Activated T-cell treated with anti-CD3 and anti-CD28 coated beads, Interleukin-2, amount 50 U/mL, for 72 hours (primary cell): Measurements from ENCODE around the gene HOXA1. TPM values are rescaled to one million over a fixed set of nuclear protein-coding genes. Genes with fewer than 3 reads are reported as not detected.

Experiments
- ATAC-seq, 2 donors: fragments of 150-1000 bp; cut with Tn5 transposase; replicated peaks in 1 of 2; 2 replicates each; pipeline ENCODE4 v1.10.0; 2021; ENCODE audit warnings: moderate library complexity in 2 of 2, mild to moderate bottlenecking in 1 of 2
- DNase-seq, 2 donors: peaks; one replicate each; pipeline ENCODE4 v3.0.0; 2021 to 2022; ENCODE audit warnings: mixed read lengths in 1 of 2
- H3K27ac Mint-ChIP-seq: one replicate; pipeline ENCODE4 v1.8.0; 2022; ENCODE audit warnings: mild to moderate bottlenecking, moderate library complexity, mixed read lengths
- H3K27me3 Mint-ChIP-seq: one replicate; pipeline ENCODE4 v1.8.0; 2022; ENCODE audit warnings: low read depth, mixed read lengths
- H3K36me3 Mint-ChIP-seq, 2 donors: one replicate each; pipeline ENCODE4 v1.8.0; 2022; ENCODE audit warnings: mixed read lengths in 2 of 2, mild to moderate bottlenecking in 1 of 2; ENCODE audit not compliant: insufficient read depth in 2 of 2
- H3K4me1 Mint-ChIP-seq: one replicate; pipeline ENCODE4 v1.8.0; 2022; ENCODE audit warnings: low read depth, mixed read lengths
- H3K4me3 Mint-ChIP-seq, 2 donors: one replicate each; pipeline ENCODE4 v1.8.0; 2022; ENCODE audit warnings: mild to moderate bottlenecking in 2 of 2, mixed read lengths in 2 of 2, moderate library complexity in 2 of 2
- H3K9me3 Mint-ChIP-seq, 2 donors: one replicate each; pipeline ENCODE4 v1.8.0; 2022; ENCODE audit warnings: mixed read lengths in 2 of 2
- total RNA-seq, 2 donors: library from RNA; stranded (reverse); gene quantifications; one replicate each; pipeline ENCODE4 v1.2.3, GENCODE V29; 2022

Gene HOXA1
- total RNA-seq, 2 donors from 2014 or later: 0.58 to 0.69 TPM

- H3K27ac Mint-ChIP-seq: no peak overlapping the region
- no peaks in the 10 kb centered on the region for H3K36me3 Mint-ChIP-seq
- H3K9me3 Mint-ChIP-seq: no peaks in the 10 kb centered on the region
- H3K4me1 Mint-ChIP-seq: no peaks in the 10 kb centered on the region
- DNase-seq (no peak), ATAC-seq (no peak)
- no peaks in the 10 kb centered on the region for H3K27me3 Mint-ChIP-seq
- no peak overlapping the region for H3K4me3 Mint-ChIP-seq
Observed at GRCh38 chr7:27116962-27117886, 21.4 kb upstream of the HOXA1 start.

DNA sequence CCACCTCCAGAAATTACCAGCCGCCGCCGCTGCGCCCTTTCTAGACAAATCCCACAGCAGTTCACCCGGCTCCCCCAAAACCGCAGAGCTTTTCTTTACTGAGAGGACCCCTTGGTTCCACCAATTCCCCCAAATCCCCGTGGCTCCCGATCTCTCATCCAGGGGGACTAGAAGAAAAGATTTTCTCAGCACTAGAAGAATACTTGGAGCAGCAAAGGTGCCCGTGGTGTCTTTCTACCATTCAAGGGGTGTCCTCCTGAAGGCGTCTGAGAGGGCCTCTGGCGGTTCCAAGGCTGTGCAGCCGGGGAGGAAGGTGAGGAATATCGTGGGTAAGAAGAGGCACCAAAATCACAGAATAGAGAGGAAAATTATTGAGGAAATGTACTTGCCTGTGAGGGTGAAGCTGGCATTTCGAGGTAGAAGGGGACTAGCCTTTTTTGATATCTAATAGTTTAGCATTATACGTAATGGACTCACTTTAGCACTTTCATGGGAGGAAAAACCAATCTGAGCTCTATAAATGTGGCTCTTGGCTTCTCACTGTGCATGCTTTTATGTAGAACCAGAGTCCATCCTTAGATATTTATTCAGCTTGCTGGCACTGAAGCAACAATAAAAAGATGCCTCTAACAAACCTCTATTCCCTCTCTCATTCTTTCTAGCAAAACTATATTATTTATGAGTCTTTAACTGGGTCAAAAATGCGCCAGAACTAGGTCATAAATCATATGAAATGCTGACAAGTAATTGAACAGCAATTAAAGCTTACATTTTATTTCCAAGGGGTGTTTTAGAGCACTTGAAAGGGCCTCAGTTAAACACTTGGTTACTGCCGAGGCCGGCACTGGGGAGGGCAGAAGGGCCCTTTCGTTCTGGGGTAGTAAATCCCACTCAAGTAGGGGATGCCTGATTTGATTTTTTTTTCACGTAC, 20.5 kb upstream of the HOXA1 start:
- no peaks in the 10 kb centered on the region for H3K4me1 Mint-ChIP-seq
- no peaks in the 10 kb centered on the region for H3K36me3 Mint-ChIP-seq
- no peaks in the 10 kb centered on the region for H3K9me3 Mint-ChIP-seq
- H3K27me3 Mint-ChIP-seq: no peaks in the 10 kb centered on the region
- no peak overlapping the region for H3K4me3 Mint-ChIP-seq
- ATAC-seq: no peak
- H3K27ac Mint-ChIP-seq: no peak overlapping the region
- DNase-seq: no peak

- DNase-seq (no peak), ATAC-seq (no peak)
- H3K4me1 Mint-ChIP-seq: no peaks in the 10 kb centered on the region
- H3K36me3 Mint-ChIP-seq: no peaks in the 10 kb centered on the region
- no peak overlapping the region for H3K27ac Mint-ChIP-seq
- no peak overlapping the region for H3K4me3 Mint-ChIP-seq
- no peaks in the 10 kb centered on the region for H3K9me3 Mint-ChIP-seq
- H3K27me3 Mint-ChIP-seq: no peaks in the 10 kb centered on the region
Observed at GRCh38 chr7:27115221-27116026, 19.6 kb upstream of the HOXA1 start.

DNA sequence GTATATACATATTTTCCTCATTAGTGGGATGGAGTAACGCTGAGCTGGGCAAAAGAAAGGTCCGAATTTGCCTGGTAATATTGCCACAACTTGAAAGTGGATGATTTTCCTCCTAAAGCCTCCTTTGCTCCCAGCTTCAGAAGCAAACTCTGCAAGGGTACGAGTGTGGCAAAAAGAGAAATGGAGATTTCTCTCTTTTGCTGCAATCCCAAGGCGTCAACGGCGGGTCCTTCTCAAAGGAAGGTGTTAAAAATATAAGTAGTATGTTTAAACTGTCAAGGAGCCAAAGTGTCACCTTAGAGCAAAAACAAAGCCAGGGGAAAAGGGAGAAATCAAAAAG, 19.1 kb upstream of the HOXA1 start:
- no peaks in the 10 kb centered on the region for H3K36me3 Mint-ChIP-seq
- H3K9me3 Mint-ChIP-seq: no peaks in the 10 kb centered on the region
- DNase-seq: no peak
- no peak overlapping the region for H3K4me3 Mint-ChIP-seq
- no peak for ATAC-seq
- H3K27me3 Mint-ChIP-seq: no peaks in the 10 kb centered on the region
- no peak overlapping the region for H3K27ac Mint-ChIP-seq
- H3K4me1 Mint-ChIP-seq: no peaks in the 10 kb centered on the region

GRCh38 chr7:27113991-27114769, 18.4 kb upstream of the HOXA1 start:
- ATAC-seq (no peak), DNase-seq (no peak)
- H3K9me3 Mint-ChIP-seq: no peaks in the 10 kb centered on the region
- no peaks in the 10 kb centered on the region for H3K4me1 Mint-ChIP-seq
- no peaks in the 10 kb centered on the region for H3K36me3 Mint-ChIP-seq
- no peak overlapping the region for H3K27ac Mint-ChIP-seq
- no peaks in the 10 kb centered on the region for H3K27me3 Mint-ChIP-seq
- H3K4me3 Mint-ChIP-seq: no peak overlapping the region

DNA sequence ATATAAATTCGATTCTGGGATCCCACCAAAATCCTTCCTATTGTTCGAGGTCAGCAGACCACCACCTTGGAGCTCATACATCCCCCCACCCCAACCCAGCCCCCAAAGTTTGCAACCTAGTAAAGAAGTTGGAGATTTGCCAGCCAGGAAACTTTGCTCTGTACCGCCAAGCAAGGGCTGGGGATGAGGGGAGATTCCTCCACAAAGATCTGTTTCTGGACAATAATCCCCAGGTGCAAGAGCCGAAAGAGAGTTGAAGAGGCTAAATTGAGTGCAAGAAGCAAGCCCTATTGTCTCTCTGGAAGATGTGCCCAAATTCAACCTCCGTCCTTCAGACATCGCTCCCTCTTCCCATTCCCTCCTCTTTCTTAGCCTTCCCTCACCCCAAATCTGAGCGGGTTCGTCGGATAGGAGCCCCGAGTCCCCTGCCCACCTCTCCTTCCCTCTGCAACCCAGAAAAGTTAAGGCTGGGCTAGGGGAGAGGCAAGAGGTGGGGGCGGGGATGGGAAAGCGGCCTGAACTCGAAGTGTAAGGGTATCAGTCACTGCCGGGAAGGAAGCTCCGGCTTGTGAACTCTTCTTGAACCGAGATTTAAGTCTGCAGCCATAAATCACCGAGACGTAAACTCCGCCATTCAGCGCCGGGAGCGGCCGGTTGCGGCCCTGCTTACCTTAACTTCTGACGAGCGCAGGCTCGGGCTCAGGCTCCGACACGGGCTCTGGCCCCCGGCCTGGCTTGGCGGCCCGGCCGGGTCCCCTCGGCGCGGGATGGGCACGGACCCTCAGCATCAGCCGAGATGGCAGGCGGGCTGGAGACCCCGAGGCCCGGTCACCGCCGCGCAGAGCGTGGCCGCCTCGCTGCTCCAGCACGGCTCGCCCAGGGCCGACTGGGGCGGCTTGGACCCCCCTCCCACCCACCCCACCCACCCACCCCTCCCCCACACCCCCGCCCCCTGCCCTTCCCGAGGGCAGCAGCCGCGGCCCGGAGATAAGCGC, 17.5 kb upstream of the HOXA1 start:
- DNase-seq (no peak), ATAC-seq (no peak)
- Mint-ChIP-seq H3K4me1 (no peaks in the 10 kb centered on the region), H3K27ac (no peak overlapping the region), H3K4me3 (no peak overlapping the region), H3K36me3 (no peaks in the 10 kb centered on the region), H3K27me3 (no peaks in the 10 kb centered on the region), H3K9me3 (no peaks in the 10 kb centered on the region)

- Mint-ChIP-seq H3K4me1 (no peaks in the 10 kb centered on the region), H3K27me3 (no peaks in the 10 kb centered on the region), H3K9me3 (no peaks in the 10 kb centered on the region), H3K4me3 (no peak overlapping the region), H3K27ac (no peak overlapping the region), H3K36me3 (no peaks in the 10 kb centered on the region)
- ATAC-seq (no peak), DNase-seq (no peak)
Observed at GRCh38 chr7:27112361-27112760, 16.6 kb upstream of the HOXA1 start.

DNA sequence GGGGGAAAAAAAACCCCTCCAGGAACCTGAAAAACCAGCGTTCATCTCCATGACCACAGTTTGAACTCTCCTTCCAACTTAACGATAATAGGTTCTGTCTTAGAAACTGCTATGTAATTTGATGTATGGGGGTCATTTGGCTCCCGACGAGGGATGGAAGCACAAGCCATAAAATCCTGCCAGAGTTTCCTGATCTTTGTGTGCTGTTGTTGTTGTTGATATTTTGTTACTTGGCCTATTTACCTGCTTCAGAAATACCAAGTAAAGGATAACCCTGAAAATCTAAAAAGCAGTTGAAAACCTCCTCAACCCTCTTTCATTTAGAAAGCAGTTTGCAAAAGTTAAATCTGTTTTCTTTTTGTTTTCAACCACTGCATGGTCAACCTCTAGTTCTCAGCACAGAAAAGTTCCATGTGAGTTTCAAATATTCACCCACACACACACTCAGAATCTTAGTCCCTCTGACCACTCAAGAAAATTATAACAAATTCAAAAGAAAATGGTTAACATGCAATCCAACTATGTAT, 16.0 kb upstream of the HOXA1 start:
- Mint-ChIP-seq H3K4me1 (no peaks in the 10 kb centered on the region), H3K27me3 (no peaks in the 10 kb centered on the region)

DNA sequence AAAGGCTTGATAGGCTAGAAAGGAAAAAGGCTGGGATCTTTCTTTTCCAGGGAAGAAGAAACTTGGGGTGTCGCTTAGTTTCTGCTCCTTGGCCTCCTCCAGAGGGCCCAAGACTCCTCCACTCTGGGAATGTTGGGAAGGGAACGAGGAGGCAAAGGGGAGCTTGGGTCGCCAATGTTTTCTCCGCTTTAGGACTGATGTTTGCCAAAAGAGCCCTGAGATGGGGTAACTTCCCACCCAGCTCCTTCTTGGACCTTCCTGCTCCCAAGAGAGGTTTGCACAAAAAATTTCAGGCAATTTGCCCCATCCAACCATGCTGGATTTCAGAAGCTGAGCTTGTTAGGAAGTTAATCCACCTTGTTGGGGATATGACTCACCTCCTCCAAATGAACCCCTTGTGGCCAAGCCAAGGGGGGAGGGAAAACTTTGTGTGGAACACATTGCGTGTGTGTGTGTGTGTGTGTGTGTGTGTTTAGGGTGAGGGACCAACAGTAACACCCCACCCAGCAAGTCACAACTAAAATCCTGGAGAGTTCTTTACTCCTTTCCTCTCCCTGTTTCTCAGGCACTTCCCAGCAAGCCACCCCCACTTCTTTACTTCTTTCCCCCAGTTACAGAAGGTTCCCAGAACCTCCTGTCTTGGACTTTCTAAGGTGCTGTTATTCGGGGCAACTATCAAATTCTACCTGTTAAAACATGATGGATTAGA, 15.4 kb upstream of the HOXA1 start:
- ATAC-seq (no peak), DNase-seq (no peak)
- Mint-ChIP-seq H3K27me3 (no peaks in the 10 kb centered on the region), H3K36me3 (no peaks in the 10 kb centered on the region), H3K9me3 (no peaks in the 10 kb centered on the region), H3K27ac (no peak overlapping the region), H3K4me3 (no peak overlapping the region), H3K4me1 (no peaks in the 10 kb centered on the region)

More for the DNA sequence above, 16.0 kb upstream of the HOXA1 start:
- H3K9me3 Mint-ChIP-seq: no peaks in the 10 kb centered on the region
- no peaks in the 10 kb centered on the region for H3K36me3 Mint-ChIP-seq
- ATAC-seq (no peak), DNase-seq (no peak)
- no peak overlapping the region for H3K27ac Mint-ChIP-seq
- no peak overlapping the region for H3K4me3 Mint-ChIP-seq

DNA sequence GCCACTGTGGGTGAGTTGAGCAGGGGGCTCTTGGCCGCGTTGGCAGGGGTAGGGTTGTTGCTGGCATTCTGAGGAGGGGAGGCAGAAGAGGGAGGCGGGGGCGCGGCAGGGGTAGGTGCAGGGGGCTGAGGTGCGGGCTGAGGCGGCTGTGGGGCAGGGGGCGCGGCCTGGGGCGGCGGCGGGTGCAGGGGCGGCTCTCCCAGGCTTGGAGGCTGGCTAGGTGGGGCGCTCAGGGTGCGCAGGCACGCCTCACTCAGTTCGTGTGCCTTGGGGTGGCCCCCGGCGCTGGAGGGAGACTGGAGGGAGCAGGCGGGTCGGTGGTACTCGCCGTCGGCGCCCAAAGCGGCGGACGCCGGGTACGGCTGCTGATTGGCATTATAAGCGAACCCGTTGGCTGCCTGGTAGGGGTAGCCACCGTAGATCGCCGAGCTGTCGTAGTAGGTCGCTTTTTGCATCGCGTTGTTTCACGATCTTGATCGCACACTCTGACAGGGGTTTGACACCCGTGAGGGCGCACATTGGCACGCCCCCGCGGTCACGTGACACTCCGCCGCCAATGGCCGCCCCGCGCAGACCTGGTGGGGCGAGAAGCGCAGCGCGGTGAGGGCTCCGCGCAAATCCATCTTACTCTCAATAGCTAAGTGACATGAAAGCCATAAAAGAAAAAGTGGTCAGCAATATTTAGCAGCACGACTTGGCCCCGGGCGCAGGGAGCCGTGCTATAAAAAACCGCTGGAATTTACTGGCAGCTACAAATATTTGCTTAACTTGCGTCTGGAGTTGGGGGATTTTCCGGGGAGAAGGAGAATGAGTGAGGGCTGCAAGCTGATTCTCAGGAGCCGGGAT, 14.6 kb upstream of the HOXA1 start:
- H3K4me1 Mint-ChIP-seq: no peaks in the 10 kb centered on the region
- H3K27ac Mint-ChIP-seq: no peak overlapping the region
- no peaks in the 10 kb centered on the region for H3K36me3 Mint-ChIP-seq
- no peak for ATAC-seq
- no peaks in the 10 kb centered on the region for H3K9me3 Mint-ChIP-seq
- H3K4me3 Mint-ChIP-seq: no peak overlapping the region
- peaks cover 4% of the 10 kb centered on the region for H3K27me3 Mint-ChIP-seq
- DNase-seq: no peak
